ENCODE results near the gene ZDHHC21. TPM values are rescaled to one million over a fixed set of nuclear protein-coding genes. Genes with fewer than 3 reads are reported as not detected.
"Not testable (repeated sequence)": the region's sequence is repeated elsewhere in the genome, so short reads cannot be mapped to it uniquely, and the experiment has no call there.

The ZDHHC21 gene
- total RNA-seq, 1 experiment from 2014 or later = 3.4 TPM

- Histone ChIP-seq H3K27ac (ENCODE audit: low read length) (no peak overlapping the region), H3K4me1 (ENCODE audit: control insufficient read depth, insufficient read depth, low read length) (no peaks in the 10 kb centered on the region; the same call in 1 of the 2 replicates), H3K9me3 (ENCODE audit: control insufficient read depth, insufficient read depth, low read depth, low read length) (no peaks in the 10 kb centered on the region), H3K36me3 (ENCODE audit: control insufficient read depth, insufficient read depth, low read length) (no peaks in the 10 kb centered on the region), H3K27me3 (ENCODE audit: control insufficient read depth, insufficient read depth, low read length) (no peaks in the 10 kb centered on the region), H3K4me3 (ENCODE audit: low read depth in 2 of 2, low read length in 2 of 2) (no peak overlapping the region)
- ChIA-PET CTCF (no interaction called here), POLR2A (no interaction called here)
- ATAC-seq = no peak
- no TSS peak for BruUV-seq (replicated peaks)
- no peak for DNase-seq (ENCODE audit: low read depth, low spot score)
- TF ChIP-seq SIN3A (IDR thresholded peaks at IDR 0.05; ENCODE audit: borderline replicate concordance, insufficient read depth, low read depth, low read length) (no peak), TCF7L2 (IDR thresholded peaks at IDR 0.05; ENCODE audit: low read depth, low read length) (no peak), CTCF (IDR thresholded peaks at IDR 0.05) (no peak)
- in situ Hi-C loops (cut with HindIII; ENCODE audit: low pct_unique_long_range_greater_than_20kb, low sequenced_read_pairs) = no loop called here
- intact Hi-C loops (cut with micrococcal nuclease; ENCODE audit: unreplicated experiment) = no loop called here
These were observed 6.1 kb downstream of the ZDHHC21 start for GRCh38 chr9:14687042-14687719.

- intact Hi-C loops (cut with micrococcal nuclease; ENCODE audit: unreplicated experiment) (no loop called here), in situ Hi-C loops (cut with HindIII; ENCODE audit: low pct_unique_long_range_greater_than_20kb, low sequenced_read_pairs) (no loop called here)
- no TSS peak for BruUV-seq (replicated peaks)
- no peaks in the 10 kb centered on the region for H3K9me3 ChIP-seq (ENCODE audit: control insufficient read depth, insufficient read depth, low read depth, low read length)
- CTCF ChIA-PET = no interaction called here
- no peaks in the 10 kb centered on the region for H3K36me3 ChIP-seq (ENCODE audit: control insufficient read depth, insufficient read depth, low read length)
- no peak for DNase-seq (ENCODE audit: low read depth, low spot score)
- no peaks in the 10 kb centered on the region for H3K4me1 ChIP-seq (ENCODE audit: control insufficient read depth, insufficient read depth, low read length)
- ATAC-seq = no peak
- H3K27ac ChIP-seq (ENCODE audit: low read length) = no peak overlapping the region
- no peaks in the 10 kb centered on the region for H3K27me3 ChIP-seq (ENCODE audit: control insufficient read depth, insufficient read depth, low read length)
- no peak for TF ChIP-seq SIN3A (IDR thresholded peaks at IDR 0.05; ENCODE audit: borderline replicate concordance, insufficient read depth, low read depth, low read length)
- H3K4me3 ChIP-seq (ENCODE audit: low read depth in 2 of 2, low read length in 2 of 2) = no peak overlapping the region
- POLR2A ChIA-PET = no interaction called here
These were observed 7.1 kb downstream of the ZDHHC21 start for GRCh38 chr9:14686168-14686567.

GRCh38 chr9:14682616-14683015, 10.6 kb downstream of the ZDHHC21 start:
- CTCF ChIA-PET; intact Hi-C loops (cut with micrococcal nuclease; ENCODE audit: unreplicated experiment); POLR2A ChIA-PET: not testable (repeated sequence)

GRCh38 chr9:14678776-14679175, 14.5 kb downstream of the ZDHHC21 start:
- ChIA-PET POLR2A (no interaction called here), CTCF (no interaction called here)
- no peak for ATAC-seq
- Histone ChIP-seq H3K27me3 (ENCODE audit: control insufficient read depth, insufficient read depth, low read length) (no peaks in the 10 kb centered on the region), H3K27ac (ENCODE audit: low read length) (no peak overlapping the region), H3K9me3 (ENCODE audit: control insufficient read depth, insufficient read depth, low read depth, low read length) (no peaks in the 10 kb centered on the region), H3K4me1 (ENCODE audit: control insufficient read depth, insufficient read depth, low read length) (no peaks in the 10 kb centered on the region), H3K36me3 (ENCODE audit: control insufficient read depth, insufficient read depth, low read length) (no peaks in the 10 kb centered on the region; the same call in 1 of the 2 replicates), H3K4me3 (ENCODE audit: low read depth in 2 of 2, low read length in 2 of 2) (no peak overlapping the region)
- TF ChIP-seq REST (IDR thresholded peaks at IDR 0.05; ENCODE audit: insufficient read depth in 1 of 2, low read depth in 2 of 2, low read length in 1 of 2) = no peak
- no peak for DNase-seq (ENCODE audit: low read depth, low spot score)
- no TSS peak for BruUV-seq (replicated peaks)
- in situ Hi-C loops (cut with HindIII; ENCODE audit: low pct_unique_long_range_greater_than_20kb, low sequenced_read_pairs) = no loop called here
- intact Hi-C loops (cut with micrococcal nuclease; ENCODE audit: unreplicated experiment) = no loop called here

More at GRCh38 chr9:14682616-14683015, 10.6 kb downstream of the ZDHHC21 start:
- H3K9me3 ChIP-seq (ENCODE audit: control insufficient read depth, insufficient read depth, low read depth, low read length); H3K36me3 ChIP-seq (ENCODE audit: control insufficient read depth, insufficient read depth, low read length); H3K27me3 ChIP-seq (ENCODE audit: control insufficient read depth, insufficient read depth, low read length); DNase-seq (ENCODE audit: low read depth, low spot score); H3K4me1 ChIP-seq (ENCODE audit: control insufficient read depth, insufficient read depth, low read length); in situ Hi-C loops (cut with HindIII; ENCODE audit: low pct_unique_long_range_greater_than_20kb, low sequenced_read_pairs); H3K4me3 ChIP-seq (ENCODE audit: low read depth in 2 of 2, low read length in 2 of 2); BruUV-seq (replicated peaks); H3K27ac ChIP-seq (ENCODE audit: low read length); ATAC-seq: not testable (repeated sequence)

All from Panc1 (cell line).